ENCODE data around the gene ENO4. TPM values are rescaled to one million over a fixed set of nuclear protein-coding genes. Genes with fewer than 3 reads are reported as not detected.
A peak's percentile ranks its signal among the peaks of the same experiment; 100 is the strongest.

The ENO4 gene
- total RNA-seq, 1 donor from 2014 or later = not detected

- no peak for TF ChIP-seq CTCF (IDR thresholded peaks at IDR 0.05)
- no peak for DNase-seq (ENCODE audit: low spot score in 2 of 2)
- Histone ChIP-seq H3K4me3 (peak overlapping the region; percentile 62 to 72), H3K27ac (no peak overlapping the region), H3K36me3 (no peaks in the 10 kb centered on the region), H3K27me3 (no peaks in the 10 kb centered on the region), H3K9me3 (no peaks in the 10 kb centered on the region), H3K4me1 (no peaks in the 10 kb centered on the region)
- intact Hi-C loops (cut with DNase I) = no loop called here
Observed at GRCh38 chr10:116848944-116849247, 403 bp upstream of the ENO4 start.

GRCh38 chr10:116850058-116850611 is 836 bp downstream of the ENO4 start:
- no peaks in the 10 kb centered on the region for H3K36me3 ChIP-seq
- no peak for TF ChIP-seq CTCF (IDR thresholded peaks at IDR 0.05)
- no peaks in the 10 kb centered on the region for H3K9me3 ChIP-seq
- no peaks in the 10 kb centered on the region for H3K27me3 ChIP-seq
- no peak overlapping the region for H3K27ac ChIP-seq
- no peaks in the 10 kb centered on the region for H3K4me1 ChIP-seq
- no peak for DNase-seq (ENCODE audit: low spot score in 2 of 2)
- intact Hi-C loops (cut with DNase I) = no loop called here
- H3K4me3 ChIP-seq = peak overlapping the region; percentile 62 to 72

GRCh38 chr10:116852246-116852645 is 2.9 kb downstream of the ENO4 start:
- Histone ChIP-seq H3K27ac (no peak overlapping the region), H3K4me3 (no peak overlapping the region), H3K36me3 (no peaks in the 10 kb centered on the region), H3K27me3 (no peaks in the 10 kb centered on the region), H3K9me3 (no peaks in the 10 kb centered on the region), H3K4me1 (no peaks in the 10 kb centered on the region)
- no peak for TF ChIP-seq CTCF (IDR thresholded peaks at IDR 0.05)
- intact Hi-C loops (cut with DNase I) = no loop called here
- DNase-seq (ENCODE audit: low spot score in 2 of 2) = no peak

- intact Hi-C loops (cut with DNase I) = no loop called here
Observed at GRCh38 chr10:116853287-116853686, 4.0 kb downstream of the ENO4 start.

GRCh38 chr10:116853701-116854100 is 4.4 kb downstream of the ENO4 start:
- no peak for TF ChIP-seq CTCF (IDR thresholded peaks at IDR 0.05)
- H3K4me3 ChIP-seq = no peak overlapping the region
- DNase-seq (ENCODE audit: low spot score in 2 of 2) = no peak

More at GRCh38 chr10:116853287-116853686, 4.0 kb downstream of the ENO4 start:
- no peaks in the 10 kb centered on the region for H3K9me3 ChIP-seq
- no peaks in the 10 kb centered on the region for H3K36me3 ChIP-seq
- H3K27me3 ChIP-seq = no peaks in the 10 kb centered on the region
- DNase-seq (ENCODE audit: low spot score in 2 of 2) = no peak
- H3K27ac ChIP-seq = no peak overlapping the region
- no peaks in the 10 kb centered on the region for H3K4me1 ChIP-seq
- no peak overlapping the region for H3K4me3 ChIP-seq
- TF ChIP-seq CTCF (IDR thresholded peaks at IDR 0.05) = no peak

GRCh38 chr10:116857156-116857555 is 7.9 kb downstream of the ENO4 start:
- no peak overlapping the region for H3K4me3 ChIP-seq
- no peak overlapping the region for H3K27ac ChIP-seq
- no peak for TF ChIP-seq CTCF (IDR thresholded peaks at IDR 0.05)
- no peak for DNase-seq (ENCODE audit: low spot score in 2 of 2)
- H3K4me1 ChIP-seq = no peaks in the 10 kb centered on the region
- H3K27me3 ChIP-seq = no peaks in the 10 kb centered on the region
- no peaks in the 10 kb centered on the region for H3K9me3 ChIP-seq
- intact Hi-C loops (cut with DNase I) = no loop called here
- H3K36me3 ChIP-seq = no peaks in the 10 kb centered on the region

More at GRCh38 chr10:116853701-116854100, 4.4 kb downstream of the ENO4 start:
- no peak overlapping the region for H3K27ac ChIP-seq
- intact Hi-C loops (cut with DNase I) = no loop called here
- no peaks in the 10 kb centered on the region for H3K36me3 ChIP-seq
- no peaks in the 10 kb centered on the region for H3K4me1 ChIP-seq
- H3K9me3 ChIP-seq = no peaks in the 10 kb centered on the region
- H3K27me3 ChIP-seq = no peaks in the 10 kb centered on the region
